Mesenchymal stem cell (in vitro differentiated cells and primary cell): Measurements from ENCODE around the gene PDE3B.

Experiments used
- DNase-seq: peaks from one replicate; pipeline ENCODE4 v3.0.0-alpha.2; 2013
- H2AFZ ChIP-seq: one replicate; pipeline ENCODE4 v1.6.1; 2013; ENCODE audit warnings: low read depth, mild to moderate bottlenecking, control low read depth, inconsistent platforms, low read length, moderate library complexity
- H2AK5ac ChIP-seq: 2 replicates; pipeline ENCODE4 v1.6.1; 2013; ENCODE audit warnings: low read length, moderate library complexity, mild to moderate bottlenecking, inconsistent platforms; ENCODE audit not compliant: severe bottlenecking
- H2BK120ac ChIP-seq: one replicate; pipeline ENCODE4 v1.6.1; 2013; ENCODE audit warnings: low read depth, mild to moderate bottlenecking, inconsistent platforms, low read length, moderate library complexity
- H2BK12ac ChIP-seq, 2 experiments: one replicate each; pipeline ENCODE4 v1.6.1; 2013; ENCODE audit warnings: inconsistent platforms in 2 of 2, low read length in 2 of 2, mild to moderate bottlenecking in 2 of 2, moderate library complexity in 2 of 2, control low read depth in 1 of 2
- H2BK15ac ChIP-seq: one replicate; pipeline ENCODE4 v1.6.1; 2013; ENCODE audit warnings: mild to moderate bottlenecking, low read depth, inconsistent platforms; ENCODE audit not compliant: poor library complexity, severe bottlenecking
- H2BK5ac ChIP-seq: 2 replicates; pipeline ENCODE4 v1.6.1; 2013; ENCODE audit warnings: low read depth, mild to moderate bottlenecking, low read length, control low read depth, inconsistent platforms; ENCODE audit not compliant: poor library complexity, severe bottlenecking
- H3K14ac ChIP-seq, 2 experiments: one replicate each; pipeline ENCODE4 v1.6.1; 2013; ENCODE audit warnings: inconsistent platforms in 2 of 2, low read length in 2 of 2, control low read depth in 1 of 2, mild to moderate bottlenecking in 1 of 2, moderate library complexity in 1 of 2
- H3K18ac ChIP-seq, 2 experiments: one replicate each; pipeline ENCODE4 v1.6.1; 2013; ENCODE audit warnings: inconsistent platforms in 2 of 2, low read length in 2 of 2, control low read depth in 1 of 2, low read depth in 1 of 2, mild to moderate bottlenecking in 1 of 2
- H3K23ac ChIP-seq, 2 experiments: one replicate each; pipeline ENCODE4 v1.6.1; 2013; ENCODE audit warnings: inconsistent platforms in 2 of 2, low read length in 2 of 2, mild to moderate bottlenecking in 2 of 2, moderate library complexity in 2 of 2, control low read depth in 1 of 2
- H3K27ac ChIP-seq: 2 replicates; pipeline ENCODE4 v1.5.1; 2013; ENCODE audit warnings: mild to moderate bottlenecking, moderate library complexity, low read length, control low read depth, inconsistent platforms; ENCODE audit not compliant: poor library complexity, severe bottlenecking
- H3K27me3 ChIP-seq, 2 experiments: 2 replicates each; pipeline versions ENCODE4 v1.6.1 to v1.7.0; 2013; ENCODE audit warnings: low read length in 2 of 2, mild to moderate bottlenecking in 2 of 2, moderate library complexity in 2 of 2, control low read depth in 1 of 2, inconsistent platforms in 1 of 2; ENCODE audit not compliant: control insufficient read depth in 1 of 2, insufficient read depth in 1 of 2
- H3K36me3 ChIP-seq, 2 experiments: 2 replicates each; pipeline versions ENCODE4 v1.6.1 to v1.7.0; 2013; ENCODE audit warnings: low read length in 2 of 2, control low read depth in 1 of 2, inconsistent platforms in 1 of 2, low read depth in 1 of 2, mild to moderate bottlenecking in 1 of 2; ENCODE audit not compliant: insufficient read depth in 2 of 2, control insufficient read depth in 1 of 2
- H3K4ac ChIP-seq, 2 experiments: one replicate each; pipeline ENCODE4 v1.6.1; 2013; ENCODE audit warnings: inconsistent platforms in 2 of 2, low read length in 2 of 2, mild to moderate bottlenecking in 2 of 2, moderate library complexity in 2 of 2, control low read depth in 1 of 2, low read depth in 1 of 2
- H3K4me1 ChIP-seq: 2 replicates; pipeline ENCODE4 v1.6.1; 2013; ENCODE audit warnings: low read depth, low read length, control low read depth; ENCODE audit not compliant: control insufficient read depth, insufficient read depth
- H3K4me2 ChIP-seq: 2 replicates; pipeline ENCODE4 v1.6.1; 2013; ENCODE audit warnings: low read length, mild to moderate bottlenecking, inconsistent platforms; ENCODE audit not compliant: poor library complexity, severe bottlenecking
- H3K4me3 ChIP-seq, 2 experiments: 2 replicates each; pipeline versions ENCODE4 v1.5.1 to v1.7.0; 2013; ENCODE audit warnings: low read length in 2 of 2, mild to moderate bottlenecking in 2 of 2, control low read depth in 1 of 2, low read depth in 1 of 2; ENCODE audit not compliant: insufficient read depth in 1 of 2
- H3K79me1 ChIP-seq: replicated peaks from 2 replicates; pipeline ENCODE4 v1.6.1; 2013; ENCODE audit warnings: mild to moderate bottlenecking, control low read depth, low read length, inconsistent platforms; ENCODE audit not compliant: poor library complexity, severe bottlenecking
- H3K9ac ChIP-seq: 2 replicates; pipeline ENCODE4 v1.7.0; 2013; ENCODE audit warnings: mild to moderate bottlenecking, low read length, moderate library complexity
- H3K9me3 ChIP-seq: 2 replicates; pipeline ENCODE4 v1.7.0; 2013; ENCODE audit warnings: mild to moderate bottlenecking, low read length; ENCODE audit not compliant: control insufficient read depth
- H4K8ac ChIP-seq: one replicate; pipeline ENCODE4 v1.6.1; 2013; ENCODE audit warnings: inconsistent platforms, mild to moderate bottlenecking, low read length, moderate library complexity
- H4K91ac ChIP-seq: one replicate; pipeline ENCODE4 v1.6.1; 2013; ENCODE audit warnings: mild to moderate bottlenecking, low read length, inconsistent platforms
- WGBS: methylation state at CpG from one replicate; pipeline ENCODE4 v1.1.7; 2013; ENCODE audit warnings: mixed read lengths; 5-methylcytosine and 5-hydroxymethylcytosine counted together

PDE3B gene

DNA sequence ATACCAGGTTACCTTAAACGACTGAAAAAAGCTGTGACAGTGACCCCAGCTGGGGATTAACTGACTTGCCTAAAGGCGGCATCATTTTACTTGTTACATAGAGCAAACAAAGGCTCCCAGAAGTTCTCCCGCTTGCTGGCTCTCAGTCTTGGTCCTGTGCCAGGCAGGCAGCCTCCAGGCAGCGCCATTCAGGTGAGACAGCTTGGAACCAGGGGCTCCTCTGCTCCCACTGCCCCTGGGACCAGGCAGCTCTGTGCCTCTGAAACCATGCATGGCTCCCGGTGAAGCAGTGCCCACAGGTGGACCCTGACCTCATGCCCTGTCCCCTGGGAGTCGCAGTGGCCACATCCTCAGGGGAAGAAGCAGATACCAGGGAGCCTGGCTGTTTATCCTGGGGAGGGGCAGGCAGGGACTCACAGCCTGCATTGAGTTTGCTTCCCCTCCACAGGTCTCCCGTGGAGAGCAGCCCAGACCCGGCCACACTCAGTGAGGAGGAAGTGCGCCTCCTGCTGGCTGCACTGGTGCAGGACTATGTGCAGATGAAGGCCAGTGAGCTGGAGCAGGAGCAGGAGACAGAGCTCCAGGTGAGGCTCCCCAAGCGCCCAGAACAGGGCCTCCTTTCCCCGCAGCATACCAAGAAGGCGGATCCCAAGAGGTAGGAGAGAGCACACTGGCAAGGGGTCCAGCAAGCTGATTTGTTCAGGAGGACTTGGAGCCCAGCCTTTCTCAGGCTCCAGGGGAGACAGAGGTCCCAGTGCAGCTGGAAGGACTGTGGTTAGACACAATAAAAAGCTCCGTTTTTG lies 264.0 kb downstream of the PDE3B start:
- H2BK120ac ChIP-seq = no peak overlapping the region
- H3K9ac ChIP-seq = no peak overlapping the region
- no peak overlapping the region for H3K27ac ChIP-seq
- H2BK5ac ChIP-seq = no peak overlapping the region
- no peak overlapping the region for H2BK12ac ChIP-seq
- H2AFZ ChIP-seq = no peak overlapping the region
- H3K9me3 ChIP-seq = no peaks in the 10 kb centered on the region
- H3K14ac ChIP-seq = no peak overlapping the region
- H2BK15ac ChIP-seq = no peak overlapping the region
- no peaks in the 10 kb centered on the region for H3K79me1 ChIP-seq
- H3K27me3 ChIP-seq = peaks cover 0 to 11% of the 10 kb centered on the region in 2 experiments
- no peak overlapping the region for H3K23ac ChIP-seq
- H3K18ac ChIP-seq = no peak overlapping the region
- DNase-seq = peak; percentile 48
- no peak overlapping the region for H3K4ac ChIP-seq
- no peak overlapping the region for H3K4me3 ChIP-seq
- no peaks in the 10 kb centered on the region for H3K36me3 ChIP-seq
- no peak overlapping the region for H2AK5ac ChIP-seq
- H4K8ac ChIP-seq = no peak overlapping the region
- H3K4me2 ChIP-seq = no peak overlapping the region
- H3K4me1 ChIP-seq = no peaks in the 10 kb centered on the region
- WGBS = 45% methylated on average over 13 of the region's 13 CpGs
- no peak overlapping the region for H4K91ac ChIP-seq

DNA sequence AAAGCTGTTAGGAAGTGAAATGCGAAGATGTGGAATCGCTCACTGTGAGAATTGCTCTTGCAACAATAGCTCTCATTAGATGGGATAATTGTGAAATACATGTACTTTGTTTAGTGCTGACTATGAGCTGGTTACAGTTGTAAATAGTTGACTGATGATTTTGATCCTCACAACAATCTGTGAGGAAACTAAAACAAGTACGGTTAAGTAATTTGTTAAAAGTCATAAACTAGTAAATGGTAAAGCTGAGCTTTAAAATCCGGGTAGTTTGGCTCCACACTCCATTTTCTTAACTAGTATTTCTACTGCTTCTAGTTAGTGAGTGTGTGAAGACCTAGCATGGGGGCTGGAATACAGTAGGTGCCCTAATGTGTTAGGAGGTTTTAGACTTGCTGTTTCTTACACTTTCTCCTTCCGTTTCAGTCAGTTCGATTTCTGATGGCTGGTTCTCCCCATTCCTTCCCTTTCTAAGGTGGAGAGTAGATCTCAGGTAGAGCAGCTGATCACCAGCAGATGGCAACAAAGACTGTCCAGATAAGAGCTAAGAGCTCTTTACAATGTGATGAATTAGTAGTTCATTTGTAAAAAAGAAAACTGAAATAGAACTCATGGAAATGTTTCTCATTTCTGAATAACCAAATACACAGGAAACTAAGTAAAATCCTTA lies 264.7 kb downstream of the PDE3B start:
- Histone ChIP-seq H3K23ac (no peak overlapping the region), H3K14ac (no peak overlapping the region), H3K79me1 (no peaks in the 10 kb centered on the region), H4K8ac (no peak overlapping the region), H3K27ac (no peak overlapping the region), H2BK5ac (no peak overlapping the region), H3K9ac (no peak overlapping the region), H2BK120ac (no peak overlapping the region), H2BK12ac (no peak overlapping the region), H3K4me3 (no peak overlapping the region), H2AFZ (no peak overlapping the region), H3K18ac (no peak overlapping the region), H4K91ac (no peak overlapping the region), H2AK5ac (no peak overlapping the region), H3K36me3 (no peaks in the 10 kb centered on the region), H3K4me2 (no peak overlapping the region), H2BK15ac (no peak overlapping the region), H3K4me1 (no peaks in the 10 kb centered on the region), H3K9me3 (no peaks in the 10 kb centered on the region), H3K27me3 (peaks cover 0 to 11% of the 10 kb centered on the region in 2 experiments), H3K4ac (no peak overlapping the region)
- DNase-seq = peak; percentile 47
- WGBS = 54% methylated on average over 6 of the region's 6 CpGs

DNA sequence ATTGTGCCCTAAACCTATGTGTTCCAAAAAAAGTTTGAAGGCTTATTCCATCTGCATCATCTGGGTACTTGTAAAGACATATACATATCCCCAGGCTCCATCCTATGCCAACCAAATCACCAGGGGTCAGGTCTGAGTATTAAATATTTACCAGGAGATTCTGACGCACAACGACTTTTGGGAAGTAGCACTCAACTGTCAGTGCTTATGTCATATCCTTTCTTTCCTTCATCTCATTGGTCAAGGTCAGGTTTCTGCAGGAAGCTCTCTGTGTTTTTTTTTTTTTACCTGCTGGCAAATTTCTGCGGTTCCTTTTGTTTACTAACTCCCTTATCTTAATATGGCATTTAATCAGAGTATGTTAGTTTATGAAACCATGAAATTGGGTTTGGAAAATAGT lies 270.9 kb downstream of the PDE3B start:
- no peaks in the 10 kb centered on the region for H3K4me1 ChIP-seq
- H3K9ac ChIP-seq = no peak overlapping the region
- H3K79me1 ChIP-seq = no peaks in the 10 kb centered on the region
- H4K91ac ChIP-seq = no peak overlapping the region
- no peaks in the 10 kb centered on the region for H3K9me3 ChIP-seq
- no peak overlapping the region for H3K23ac ChIP-seq
- H2AFZ ChIP-seq = no peak overlapping the region
- H2BK120ac ChIP-seq = no peak overlapping the region
- H3K4ac ChIP-seq = no peak overlapping the region
- H3K27ac ChIP-seq = no peak overlapping the region
- H2BK5ac ChIP-seq = no peak overlapping the region
- H3K18ac ChIP-seq = no peak overlapping the region
- no peak overlapping the region for H3K4me3 ChIP-seq
- DNase-seq = no peak
- no peak overlapping the region for H3K4me2 ChIP-seq
- WGBS = 88% methylated on average over 2 of the region's 3 CpGs
- H3K27me3 ChIP-seq = peaks cover 0 to 3% of the 10 kb centered on the region in 2 experiments
- no peak overlapping the region for H2BK12ac ChIP-seq
- no peak overlapping the region for H4K8ac ChIP-seq
- H3K14ac ChIP-seq = no peak overlapping the region
- no peak overlapping the region for H2AK5ac ChIP-seq
- H2BK15ac ChIP-seq = no peak overlapping the region
- H3K36me3 ChIP-seq = no peaks in the 10 kb centered on the region

DNA sequence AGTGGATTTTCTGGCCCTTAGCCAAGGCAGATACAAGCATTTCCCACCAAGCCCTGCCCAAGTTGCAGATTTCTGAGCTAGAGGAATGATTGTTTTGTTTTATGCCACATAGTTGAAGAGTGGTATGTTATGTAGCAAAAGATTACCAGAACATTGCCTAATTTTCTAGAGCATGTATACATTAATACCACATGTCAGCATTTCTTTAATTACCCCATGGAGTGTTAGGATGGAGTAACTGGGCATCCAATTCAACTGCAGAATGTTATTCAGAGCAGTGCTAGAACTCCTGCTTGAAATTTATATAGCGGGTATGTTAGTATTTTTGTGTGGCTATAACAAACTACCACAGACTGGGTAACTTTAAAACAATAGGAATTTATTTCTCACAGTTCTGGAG lies 272.8 kb downstream of the PDE3B start:
- H2AFZ ChIP-seq = no peak overlapping the region
- no peaks in the 10 kb centered on the region for H3K9me3 ChIP-seq
- H3K4ac ChIP-seq = no peak overlapping the region
- no peaks in the 10 kb centered on the region for H3K4me1 ChIP-seq
- H4K8ac ChIP-seq = no peak overlapping the region
- no peak overlapping the region for H3K27ac ChIP-seq
- H2BK15ac ChIP-seq = no peak overlapping the region
- WGBS = 100% methylated on average over 1 of the region's 1 CpG
- no peak overlapping the region for H2AK5ac ChIP-seq
- H3K79me1 ChIP-seq = no peaks in the 10 kb centered on the region
- H3K18ac ChIP-seq = no peak overlapping the region
- no peak overlapping the region for H3K4me3 ChIP-seq
- H2BK120ac ChIP-seq = no peak overlapping the region
- no peak overlapping the region for H3K14ac ChIP-seq
- no peak for DNase-seq
- H3K9ac ChIP-seq = no peak overlapping the region
- H2BK5ac ChIP-seq = no peak overlapping the region
- H3K23ac ChIP-seq = no peak overlapping the region
- no peak overlapping the region for H2BK12ac ChIP-seq
- H3K36me3 ChIP-seq = no peaks in the 10 kb centered on the region
- H3K4me2 ChIP-seq = no peak overlapping the region
- no peak overlapping the region for H4K91ac ChIP-seq
- H3K27me3 ChIP-seq = peaks cover 0 to 8% of the 10 kb centered on the region in 2 experiments
